ENCODE measurements around the gene PIK3C2G. TPM values are rescaled to one million over a fixed set of nuclear protein-coding genes. Genes with fewer than 3 reads are reported as not detected.
"Not testable (repeated sequence)": the region's sequence is repeated elsewhere in the genome, so short reads cannot be mapped to it uniquely, and the experiment has no call there.

The PIK3C2G gene
- polyA plus RNA-seq, 3 donors = not detected

DNA sequence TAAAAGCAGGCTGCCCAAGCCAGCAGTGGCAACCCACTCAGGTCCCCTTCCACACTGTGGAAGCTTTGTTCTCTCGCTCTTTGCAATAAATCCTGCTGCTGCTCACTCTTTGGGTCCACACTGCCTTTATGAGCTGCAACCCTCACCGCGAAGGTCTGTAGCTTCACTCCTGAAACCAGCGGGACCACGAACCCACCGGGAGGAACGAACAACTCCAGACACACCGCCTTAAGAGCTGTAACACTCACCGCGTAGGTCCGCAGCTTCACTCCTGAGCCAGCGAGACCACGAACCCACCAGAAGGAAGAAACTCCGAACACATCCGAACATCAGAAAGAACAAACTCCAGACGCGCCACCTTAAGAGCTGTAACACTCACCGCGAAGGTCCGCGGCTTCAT lies 239.4 kb downstream of the PIK3C2G start:
- DNase-seq; H3K27ac ChIP-seq (ENCODE audit: low read depth in 1 of 2, low read length in 2 of 2); H3K27me3 Mint-ChIP-seq (ENCODE audit: low read depth in 3 of 3); H3K4me2 ChIP-seq (replicated peaks; ENCODE audit: extremely low read depth, low read length, poor library complexity, severe bottlenecking); intact Hi-C loops (cut with micrococcal nuclease); H3K36me3 ChIP-seq (replicated peaks in 1 of 2; ENCODE audit: control insufficient read depth in 1 of 2, insufficient read depth in 2 of 2, low read length in 2 of 2); H3K27ac Mint-ChIP-seq; H3K9ac ChIP-seq (ENCODE audit: insufficient read depth, low read length, poor library complexity, severe bottlenecking); H4K20me1 ChIP-seq (ENCODE audit: insufficient read depth, low read length); H3K36me3 Mint-ChIP-seq; H3K27me3 ChIP-seq (ENCODE audit: control insufficient read depth in 2 of 2, insufficient read depth in 2 of 2, low read length in 2 of 2); H3K4me1 Mint-ChIP-seq; H3K4me3 ChIP-seq (replicated peaks in 1 of 3; ENCODE audit: low read depth in 2 of 3, low read length in 3 of 3); H3K4me3 Mint-ChIP-seq; H3K4me1 ChIP-seq (ENCODE audit: control insufficient read depth in 1 of 2, insufficient read depth in 2 of 2, low read length in 2 of 2); H3K79me2 ChIP-seq (ENCODE audit: insufficient read depth, low read length); H2AFZ ChIP-seq (ENCODE audit: insufficient read depth, low read depth, low read length, poor library complexity, severe bottlenecking): not testable (repeated sequence)
- 98% methylated on average over 21 of the region's 21 CpGs for WGBS (ENCODE audit: insufficient coverage)
- H3K9me3 ChIP-seq (replicated peaks in 1 of 2; ENCODE audit: control insufficient read depth in 1 of 2, insufficient read depth in 1 of 2, low read length in 2 of 2) = peaks cover 0 to 11% of the 10 kb centered on the region in 2 donors
- H3K9me3 Mint-ChIP-seq = peaks cover 5 to 10% (median 9%) of the 10 kb centered on the region in 7 donors

DNA sequence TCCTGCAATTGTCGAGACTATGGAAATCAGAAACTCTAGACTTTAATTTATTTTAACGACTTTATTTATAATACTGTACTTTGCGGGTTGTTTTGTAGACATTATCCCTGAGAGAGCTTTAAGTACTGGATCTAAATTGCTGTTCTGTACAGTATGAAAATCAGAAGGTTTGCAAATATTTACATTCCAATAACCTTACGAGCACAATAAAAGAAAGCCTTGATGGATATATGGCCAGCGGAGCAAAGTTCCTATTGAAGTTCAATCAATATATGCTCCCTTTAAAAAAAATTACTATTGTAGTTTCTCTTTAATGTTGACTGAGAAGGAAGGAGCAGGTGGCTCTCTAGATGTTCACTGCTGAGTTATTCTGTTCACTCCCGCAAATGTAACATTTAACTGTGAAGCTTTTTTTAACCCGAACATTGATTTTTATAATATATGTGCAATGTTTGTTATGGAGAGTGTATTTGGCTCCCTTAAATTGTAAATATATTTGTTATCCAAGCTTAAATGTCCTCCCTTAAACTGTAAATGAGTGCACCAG lies 241.2 kb downstream of the PIK3C2G start:
- Histone ChIP-seq H3K4me1 (ENCODE audit: control insufficient read depth in 1 of 2, insufficient read depth in 2 of 2, low read length in 2 of 2) (no peaks in the 10 kb centered on the region), H2AFZ (ENCODE audit: insufficient read depth, low read depth, low read length, poor library complexity, severe bottlenecking) (no peak overlapping the region), H3K27me3 (ENCODE audit: control insufficient read depth in 2 of 2, insufficient read depth in 2 of 2, low read length in 2 of 2) (no peaks in the 10 kb centered on the region), H3K9me3 (replicated peaks in 1 of 2; ENCODE audit: control insufficient read depth in 1 of 2, insufficient read depth in 1 of 2, low read length in 2 of 2) (peaks cover 0 to 11% of the 10 kb centered on the region in 2 donors), H3K79me2 (ENCODE audit: insufficient read depth, low read length) (no peaks in the 10 kb centered on the region), H3K4me3 (replicated peaks in 1 of 3; ENCODE audit: low read depth in 2 of 3, low read length in 3 of 3) (no peak overlapping the region), H4K20me1 (ENCODE audit: insufficient read depth, low read length) (no peaks in the 10 kb centered on the region), H3K36me3 (replicated peaks in 1 of 2; ENCODE audit: control insufficient read depth in 1 of 2, insufficient read depth in 2 of 2, low read length in 2 of 2) (no peaks in the 10 kb centered on the region), H3K27ac (ENCODE audit: low read depth in 1 of 2, low read length in 2 of 2) (no peak overlapping the region), H3K4me2 (replicated peaks; ENCODE audit: extremely low read depth, low read length, poor library complexity, severe bottlenecking) (no peak overlapping the region), H3K9ac (ENCODE audit: insufficient read depth, low read length, poor library complexity, severe bottlenecking) (no peak overlapping the region)
- no peak overlapping the region for H3K4me3 Mint-ChIP-seq
- no peak for DNase-seq
- no CpG with 5 or more reads among the region's 7 CpGs for WGBS (ENCODE audit: insufficient coverage)
- TF ChIP-seq, protein P1, sequence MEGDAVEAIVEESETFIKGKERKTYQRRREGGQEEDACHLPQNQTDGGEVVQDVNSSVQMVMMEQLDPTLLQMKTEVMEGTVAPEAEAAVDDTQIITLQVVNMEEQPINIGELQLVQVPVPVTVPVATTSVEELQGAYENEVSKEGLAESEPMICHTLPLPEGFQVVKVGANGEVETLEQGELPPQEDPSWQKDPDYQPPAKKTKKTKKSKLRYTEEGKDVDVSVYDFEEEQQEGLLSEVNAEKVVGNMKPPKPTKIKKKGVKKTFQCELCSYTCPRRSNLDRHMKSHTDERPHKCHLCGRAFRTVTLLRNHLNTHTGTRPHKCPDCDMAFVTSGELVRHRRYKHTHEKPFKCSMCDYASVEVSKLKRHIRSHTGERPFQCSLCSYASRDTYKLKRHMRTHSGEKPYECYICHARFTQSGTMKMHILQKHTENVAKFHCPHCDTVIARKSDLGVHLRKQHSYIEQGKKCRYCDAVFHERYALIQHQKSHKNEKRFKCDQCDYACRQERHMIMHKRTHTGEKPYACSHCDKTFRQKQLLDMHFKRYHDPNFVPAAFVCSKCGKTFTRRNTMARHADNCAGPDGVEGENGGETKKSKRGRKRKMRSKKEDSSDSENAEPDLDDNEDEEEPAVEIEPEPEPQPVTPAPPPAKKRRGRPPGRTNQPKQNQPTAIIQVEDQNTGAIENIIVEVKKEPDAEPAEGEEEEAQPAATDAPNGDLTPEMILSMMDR (IDR thresholded peaks at IDR 0.05) = no peak
- no peaks in the 10 kb centered on the region for H3K27me3 Mint-ChIP-seq (ENCODE audit: low read depth in 3 of 3)
- peaks cover 5 to 14% (median 10%) of the 10 kb centered on the region in 7 donors for H3K9me3 Mint-ChIP-seq
- intact Hi-C loops (cut with micrococcal nuclease) = no loop called here
- no peaks in the 10 kb centered on the region for H3K36me3 Mint-ChIP-seq
- no peaks in the 10 kb centered on the region for H3K4me1 Mint-ChIP-seq
- H3K27ac Mint-ChIP-seq = no peak overlapping the region

Measured in CD14-positive monocyte (primary cell).